ENCODE results near the gene ITPKC.
"Not testable (repeated sequence)": the region's sequence is repeated elsewhere in the genome, so short reads cannot be mapped to it uniquely, and the experiment has no call there.

ITPKC gene

DNA sequence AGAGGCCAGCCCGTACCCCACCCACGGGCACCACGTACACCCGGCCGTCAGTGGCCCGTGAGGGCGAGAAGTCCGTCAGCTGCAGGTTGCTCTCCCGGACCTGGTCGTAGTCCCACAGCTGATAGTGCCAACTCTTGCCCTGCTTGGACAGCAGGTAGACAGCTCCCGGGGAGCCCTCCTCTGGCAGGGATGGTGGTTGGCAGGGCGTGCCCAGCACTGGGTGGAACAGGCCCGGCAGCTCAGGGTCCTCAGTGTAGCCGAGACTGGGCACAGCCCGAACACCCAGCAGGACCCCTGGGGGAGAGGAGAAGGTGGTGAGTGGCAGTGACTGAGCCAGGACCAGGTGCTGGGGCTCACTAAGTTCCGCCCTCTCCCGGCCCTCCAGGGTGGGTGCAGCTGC lies 25.6 kb downstream of the ITPKC start:
- no peak for DNase-seq

DNA sequence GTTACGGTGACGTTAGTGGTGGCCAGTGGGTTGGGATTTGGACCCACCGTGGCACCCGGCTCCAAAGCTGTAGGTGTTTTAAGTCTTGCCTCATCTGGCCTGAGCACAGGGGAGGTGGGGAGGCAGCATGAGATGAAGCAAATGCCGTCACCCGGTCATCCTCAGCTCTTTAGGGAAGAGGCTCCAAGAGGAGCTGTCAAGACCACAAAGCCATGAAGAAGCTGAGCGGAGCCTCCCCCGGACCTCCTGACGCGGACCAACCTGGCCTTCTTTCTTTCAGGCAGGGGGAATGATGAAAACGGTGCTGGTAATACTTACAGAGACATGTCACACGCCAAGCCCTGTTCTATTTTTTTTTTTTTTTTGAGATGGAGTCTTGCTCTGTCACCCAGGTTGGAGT lies 26.0 kb downstream of the ITPKC start:
- DNase-seq = no peak

DNA sequence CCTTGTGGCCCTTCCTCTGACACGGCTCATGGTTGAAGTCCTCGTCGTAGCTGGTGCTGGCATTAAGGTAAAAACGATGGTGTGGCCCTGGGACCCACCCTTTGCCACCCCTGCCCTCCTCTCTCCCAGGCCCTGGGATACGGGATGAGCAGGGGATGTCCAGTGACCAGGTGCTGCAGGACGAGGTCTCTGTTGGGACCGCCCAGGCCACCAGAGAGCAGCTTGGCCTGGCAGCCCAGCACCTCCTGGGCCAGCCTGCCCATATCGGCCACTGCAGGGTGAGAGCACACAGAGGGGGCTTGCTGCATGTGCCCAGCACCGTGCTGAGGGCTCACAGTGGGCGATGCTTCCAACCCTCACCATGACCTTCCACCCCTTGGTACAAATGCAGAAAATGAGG lies 27.0 kb downstream of the ITPKC start:
- no peak for DNase-seq

DNA sequence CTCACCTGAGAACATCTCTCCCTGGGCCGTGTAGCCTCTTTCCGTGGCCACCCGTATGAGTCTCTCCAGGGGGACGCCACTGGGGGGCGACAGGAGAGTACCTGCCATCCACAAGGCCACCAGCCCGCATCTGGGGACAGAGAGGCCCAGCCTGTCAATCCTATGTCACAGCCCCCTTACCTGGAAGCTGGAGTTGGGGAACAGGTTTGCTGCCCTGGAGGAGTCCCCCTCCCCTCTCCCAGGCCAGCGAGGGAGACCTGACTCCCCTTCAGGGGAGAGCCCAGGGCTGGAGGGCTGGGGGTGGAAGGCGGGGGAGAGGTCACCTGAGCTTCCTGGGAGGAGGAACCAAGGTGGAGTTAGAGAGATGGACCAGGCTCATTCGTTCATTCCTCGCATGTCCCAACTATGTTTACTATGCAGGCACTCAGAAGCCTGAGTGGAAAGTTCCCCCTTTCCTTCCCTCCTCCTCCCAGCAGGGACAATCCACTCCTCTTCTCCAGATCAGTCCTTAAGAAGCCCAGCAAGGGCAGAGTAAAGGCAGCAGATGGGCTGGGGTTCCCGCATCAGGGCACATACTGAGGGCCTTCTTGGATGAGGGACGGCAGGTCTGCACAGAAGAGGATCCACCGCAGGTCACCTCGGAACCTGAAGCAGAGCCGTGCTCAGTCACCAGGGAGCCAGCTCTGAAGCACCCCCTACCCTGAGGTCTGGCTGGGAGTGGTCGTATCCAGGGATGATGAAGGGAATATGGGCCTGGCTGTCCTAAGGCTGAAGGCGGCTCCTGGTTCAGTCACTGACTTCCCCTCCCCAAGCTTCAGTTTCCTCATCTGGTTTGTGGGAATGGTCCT lies 27.9 kb downstream of the ITPKC start:
- no peak for DNase-seq

DNA sequence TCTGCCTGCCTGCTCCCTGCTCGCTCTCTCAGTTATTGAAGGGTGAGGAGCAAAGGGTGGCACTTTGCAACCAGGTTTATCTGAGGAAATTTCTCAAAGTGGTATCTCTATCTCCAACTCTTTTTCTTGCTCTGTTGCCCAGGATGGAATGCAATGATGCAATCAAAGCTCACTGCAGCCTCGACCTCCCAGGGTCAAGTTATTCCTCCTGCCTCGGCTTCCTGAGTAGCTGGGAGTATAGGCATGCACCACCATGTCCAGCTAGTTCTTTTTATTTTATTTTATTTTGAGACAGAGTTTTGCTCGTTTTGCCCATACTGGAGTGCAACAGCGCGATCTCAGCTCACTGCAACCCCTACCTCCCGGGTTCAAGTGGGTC lies 28.5 kb downstream of the ITPKC start:
- no peak for DNase-seq

DNA sequence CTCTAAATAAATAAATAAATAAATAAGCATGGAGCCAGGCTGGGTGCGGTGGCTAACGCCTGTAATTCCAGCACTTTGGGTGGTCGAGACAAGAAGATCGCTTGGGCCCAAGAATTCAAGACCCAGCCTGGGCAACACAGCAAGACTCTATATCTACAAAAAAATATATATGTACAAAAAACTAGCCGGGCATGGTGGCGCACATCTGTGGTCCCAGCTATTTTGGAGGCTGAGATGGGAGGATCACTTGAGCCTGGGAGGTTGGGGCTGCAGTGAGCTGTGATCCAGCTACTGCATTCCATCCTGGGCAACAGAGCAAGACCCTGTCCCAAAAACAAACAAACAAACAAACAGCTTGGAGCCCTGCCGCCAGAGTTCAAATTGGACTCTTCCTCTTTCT lies 30.6 kb downstream of the ITPKC start:
- DNase-seq = no peak

DNA sequence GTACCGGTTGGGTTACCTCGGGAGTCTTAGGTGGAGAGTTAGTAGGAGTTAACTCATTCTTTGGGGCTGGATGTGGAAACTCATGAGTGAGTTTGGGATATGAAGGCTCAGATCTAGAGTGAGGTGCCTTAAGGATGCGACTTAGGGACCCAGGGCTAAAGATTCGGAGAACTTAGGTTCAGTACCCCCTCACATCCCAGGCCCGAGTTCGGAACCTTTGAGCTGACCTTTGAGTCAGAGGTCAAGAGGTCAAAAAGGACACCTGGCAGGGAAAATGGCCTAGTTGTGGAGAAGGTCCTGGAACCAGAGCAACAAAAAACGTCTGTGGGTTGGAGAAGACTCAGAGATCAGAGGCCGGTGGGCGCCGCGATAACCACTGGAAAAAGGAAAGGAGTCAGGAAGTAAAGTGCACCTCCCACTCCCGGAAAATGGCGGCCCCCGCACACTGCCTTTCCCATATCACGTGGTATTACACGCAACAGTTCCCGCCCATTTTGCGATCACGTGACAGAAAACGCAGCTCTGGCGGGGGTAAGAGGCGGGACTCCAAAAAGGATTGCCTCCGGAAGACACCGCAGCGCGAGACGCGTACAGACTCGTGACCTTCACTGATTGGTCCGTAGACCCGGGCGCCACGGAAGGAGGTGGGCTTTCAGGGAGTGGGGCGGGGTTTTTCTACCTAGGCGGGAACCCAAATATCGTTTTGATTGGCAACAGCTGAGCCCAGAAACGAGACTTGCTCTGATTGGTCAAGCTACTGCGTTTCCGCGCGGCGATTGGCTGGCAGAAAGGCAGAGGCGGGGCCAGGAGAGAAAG lies 33.4 kb downstream of the ITPKC start, which contains the start of gene ACTMAP:
Gene ACTMAP, minus strand, starts transcription at position 420 of the 816 bp plus-strand sequence. CDS start 674 bp downstream, outside the sequence.
- peak; percentile 98 for DNase-seq

DNA sequence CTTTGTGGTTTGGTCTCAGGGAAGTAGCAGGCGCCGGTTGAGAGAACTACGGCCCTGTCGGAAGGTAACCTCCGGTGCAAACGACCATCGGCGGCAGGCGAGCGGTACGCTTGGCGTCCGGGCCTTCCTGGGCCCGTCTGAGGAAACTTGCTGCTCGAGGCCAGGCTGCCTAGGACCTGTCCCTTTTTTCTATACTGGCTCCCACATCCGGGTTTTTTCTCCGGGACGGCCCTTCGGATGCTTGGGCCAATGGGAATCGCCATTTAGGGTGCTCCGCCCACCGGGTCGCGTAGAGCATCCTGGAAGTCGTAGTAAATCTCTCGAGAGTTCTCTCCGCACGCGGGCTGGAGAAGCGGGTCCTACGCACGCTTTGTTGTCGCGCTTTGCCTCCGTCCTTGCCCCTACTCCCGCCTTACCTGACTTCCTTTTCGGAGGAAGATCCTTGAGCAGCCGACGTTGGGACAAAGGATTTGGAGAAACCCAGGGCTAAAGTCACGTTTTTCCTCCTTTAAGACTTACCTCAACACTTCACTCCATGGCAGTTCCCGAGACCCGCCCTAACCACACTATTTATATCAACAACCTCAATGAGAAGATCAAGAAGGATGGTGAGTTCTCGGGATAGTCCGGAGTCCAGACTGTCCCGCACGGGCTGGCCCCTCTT lies 34.1 kb downstream of the ITPKC start, which contains the start of gene SNRPA:
Gene SNRPA, plus strand, starts transcription at position 330 of the 664 bp plus-strand sequence. Its CDS starts 206 bp downstream, at position 536.
- peak; percentile 91 for DNase-seq

DNA sequence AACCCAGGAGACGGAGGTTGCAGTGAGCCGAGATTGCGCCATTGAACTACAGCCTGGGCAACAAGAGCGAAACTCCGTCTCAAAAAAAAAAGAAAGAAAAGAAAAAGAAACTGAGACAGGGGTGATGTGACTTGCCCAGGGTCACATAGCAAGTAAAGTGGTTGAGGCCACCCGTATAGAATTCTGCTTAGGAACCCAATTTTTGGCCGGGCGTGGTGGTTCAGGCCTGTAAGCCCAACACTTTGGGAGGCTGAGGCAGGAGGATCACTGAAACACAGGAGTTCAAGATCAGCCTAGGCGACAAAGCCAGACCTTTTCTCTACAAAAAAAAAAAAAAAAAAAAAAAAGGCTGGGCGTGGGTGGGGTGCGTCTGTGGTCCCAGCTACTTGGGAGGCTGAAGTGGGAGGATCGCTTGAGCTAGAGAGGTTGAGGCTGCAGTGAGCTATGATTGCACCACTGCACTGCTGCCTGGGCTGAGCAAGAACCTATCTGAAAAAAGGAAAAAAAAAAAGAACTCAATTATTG lies 35.4 kb downstream of the ITPKC start:
- DNase-seq = no peak

DNA sequence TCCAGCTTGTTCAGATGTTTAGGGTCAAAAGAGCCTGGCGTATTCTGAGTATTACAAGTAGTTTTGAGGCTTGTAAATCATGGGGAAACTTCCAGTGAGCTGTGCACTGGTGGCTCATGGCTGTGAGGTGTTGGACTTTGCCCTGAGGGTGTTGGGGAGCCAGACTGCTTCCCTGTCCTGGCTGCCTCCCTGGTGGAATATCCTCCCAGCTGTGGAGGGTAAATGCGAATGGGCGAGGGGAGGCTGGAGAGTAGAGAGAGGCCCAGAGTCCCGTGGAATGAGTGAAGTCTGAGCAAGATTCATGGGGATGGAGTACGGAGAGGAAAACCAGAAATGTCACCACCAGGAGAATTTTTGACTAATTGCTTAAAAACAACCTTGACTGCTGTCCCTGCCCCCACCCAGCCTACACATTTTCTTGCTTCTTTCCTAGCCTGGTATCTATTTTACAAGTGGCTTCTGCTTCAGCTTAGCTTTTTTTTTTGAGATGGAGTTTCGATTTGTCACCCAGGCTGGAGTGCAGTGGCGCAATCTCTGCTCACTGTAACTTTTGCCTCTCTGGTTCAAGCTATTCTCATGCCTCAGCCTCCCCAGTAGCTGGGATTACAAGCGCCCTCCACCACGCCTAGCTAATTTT lies 37.8 kb downstream of the ITPKC start:
- DNase-seq = no peak

DNA sequence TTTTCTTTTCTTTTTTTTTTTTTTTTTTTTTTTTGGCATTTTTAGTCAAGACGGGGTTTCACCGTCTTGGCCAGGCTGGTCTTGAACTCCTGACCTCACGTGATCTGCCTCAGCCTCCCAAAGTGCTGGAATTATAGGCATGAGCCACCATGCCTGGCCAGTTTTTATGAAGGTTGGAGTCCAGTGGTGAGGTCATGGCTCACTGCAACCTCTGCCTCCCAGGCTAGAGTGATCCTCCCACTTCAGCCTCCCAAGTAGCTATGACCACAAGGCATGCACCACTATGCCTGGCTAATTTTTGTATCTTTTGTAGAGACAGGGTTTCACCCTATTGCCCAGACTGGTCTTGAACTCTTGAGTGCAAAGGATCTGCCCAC lies 38.3 kb downstream of the ITPKC start:
- no peak for DNase-seq

DNA sequence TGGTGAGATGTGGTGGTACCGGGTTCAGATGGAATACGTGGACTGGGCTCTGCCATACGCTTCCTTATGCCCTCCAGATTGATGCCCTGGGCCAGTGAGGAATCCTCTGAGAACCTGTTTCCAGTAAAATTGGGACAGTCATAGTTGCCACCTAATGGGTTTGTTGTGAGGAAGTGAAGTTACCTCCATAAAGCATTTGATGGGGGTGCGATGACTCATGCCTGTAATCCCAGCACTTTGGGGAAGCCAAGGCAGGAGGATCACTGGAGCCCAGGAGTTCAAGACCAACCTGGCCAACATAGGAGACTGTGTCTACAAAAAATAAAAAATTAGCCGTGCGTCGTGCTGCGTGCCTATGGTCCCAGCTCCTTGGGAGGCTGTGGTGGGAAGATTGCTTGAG lies 38.9 kb downstream of the ITPKC start:
- DNase-seq = no peak

DNA sequence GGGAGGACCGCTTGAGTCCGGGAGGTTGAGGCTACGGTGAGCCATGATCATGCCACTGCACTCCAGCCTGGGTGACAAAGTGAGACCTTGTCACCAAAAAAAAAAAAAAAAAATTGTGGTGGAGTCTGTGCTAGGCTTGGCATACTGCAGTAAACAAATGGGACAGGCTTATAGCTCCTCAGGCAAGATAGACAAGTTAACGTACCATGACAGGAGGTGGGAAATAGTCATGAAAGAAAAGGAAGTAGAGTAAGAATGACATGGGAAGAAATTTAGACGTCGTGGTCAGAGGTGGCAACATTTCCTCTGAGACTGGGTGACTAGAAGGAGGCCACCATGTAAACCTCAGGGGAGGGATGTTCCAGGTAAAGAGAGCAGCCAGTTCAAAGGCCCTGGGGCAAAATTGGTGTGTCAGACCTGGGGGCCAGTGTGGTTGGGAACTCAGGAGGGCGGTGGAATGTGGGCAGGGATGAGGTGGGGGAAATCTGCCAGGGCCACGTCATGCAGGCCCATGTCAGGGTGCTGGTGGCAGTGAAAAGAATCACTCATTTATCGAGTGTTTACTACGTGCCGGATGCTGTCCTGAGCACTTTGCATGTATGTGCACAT lies 39.7 kb downstream of the ITPKC start:
- DNase-seq = no peak

DNA sequence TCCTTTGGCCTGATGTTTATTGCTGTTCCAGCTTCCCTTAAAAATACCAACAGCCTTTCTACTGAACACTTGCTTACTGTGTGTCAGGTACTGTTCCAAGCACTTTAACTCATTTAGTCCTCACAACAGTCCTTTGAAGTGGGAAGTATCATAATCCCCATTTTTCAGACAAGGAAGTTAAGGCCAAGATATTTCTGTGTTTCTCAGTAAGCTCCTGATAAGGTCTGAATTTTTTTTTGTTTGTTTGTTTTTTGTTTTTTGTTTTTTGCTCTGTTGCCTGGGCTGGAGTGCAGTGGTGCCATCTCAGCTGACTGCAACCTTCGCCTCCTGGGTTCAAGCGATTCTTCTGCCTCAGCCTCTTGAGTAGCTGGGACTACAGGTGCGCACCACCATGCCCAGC lies 41.6 kb downstream of the ITPKC start:
- DNase-seq = no peak

DNA sequence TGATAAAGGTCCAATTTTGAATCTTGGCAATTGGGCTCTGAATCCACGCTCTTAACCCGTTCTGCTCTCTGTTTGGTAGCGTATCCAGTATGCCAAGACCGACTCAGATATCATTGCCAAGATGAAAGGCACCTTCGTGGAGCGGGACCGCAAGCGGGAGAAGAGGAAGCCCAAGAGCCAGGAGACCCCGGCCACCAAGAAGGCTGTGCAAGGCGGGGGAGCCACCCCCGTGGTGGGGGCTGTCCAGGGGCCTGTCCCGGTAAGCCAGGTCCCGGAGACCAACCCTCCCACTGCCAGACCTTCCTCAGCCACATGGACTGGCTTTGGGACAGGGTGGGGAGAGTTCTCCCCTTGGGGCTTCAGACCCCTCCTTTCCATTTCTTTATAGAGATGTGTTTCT lies 42.4 kb downstream of the ITPKC start:
- no peak for DNase-seq

DNA sequence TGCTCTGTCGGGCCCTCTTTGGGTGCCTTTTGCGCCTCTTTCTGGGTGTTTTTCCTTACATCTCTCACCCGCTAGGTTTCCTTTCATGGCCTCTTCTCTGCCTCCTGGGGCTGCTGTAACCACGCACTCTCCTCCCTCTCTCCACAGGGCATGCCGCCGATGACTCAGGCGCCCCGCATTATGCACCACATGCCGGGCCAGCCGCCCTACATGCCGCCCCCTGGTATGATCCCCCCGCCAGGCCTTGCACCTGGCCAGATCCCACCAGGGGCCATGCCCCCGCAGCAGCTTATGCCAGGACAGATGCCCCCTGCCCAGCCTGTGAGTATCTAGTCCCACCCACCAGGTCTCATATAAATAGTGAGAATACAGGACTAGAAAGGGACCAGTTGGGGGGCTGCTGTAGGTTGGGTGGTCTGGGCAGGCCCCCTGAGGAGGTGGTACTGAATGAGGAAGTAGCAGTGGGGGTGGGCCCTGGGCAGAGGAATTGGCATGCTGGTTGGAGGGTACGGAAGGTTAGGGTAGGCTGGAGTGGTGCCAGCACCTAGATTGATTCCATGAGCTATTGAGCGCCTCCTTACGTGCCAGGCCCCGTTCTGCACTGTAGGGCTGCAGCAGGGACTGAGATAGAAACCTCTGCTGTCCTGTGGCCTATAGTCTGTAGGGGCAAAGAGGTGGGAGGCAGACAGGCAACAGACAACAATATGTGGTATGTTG lies 46.0 kb downstream of the ITPKC start:
- no peak for DNase-seq

DNA sequence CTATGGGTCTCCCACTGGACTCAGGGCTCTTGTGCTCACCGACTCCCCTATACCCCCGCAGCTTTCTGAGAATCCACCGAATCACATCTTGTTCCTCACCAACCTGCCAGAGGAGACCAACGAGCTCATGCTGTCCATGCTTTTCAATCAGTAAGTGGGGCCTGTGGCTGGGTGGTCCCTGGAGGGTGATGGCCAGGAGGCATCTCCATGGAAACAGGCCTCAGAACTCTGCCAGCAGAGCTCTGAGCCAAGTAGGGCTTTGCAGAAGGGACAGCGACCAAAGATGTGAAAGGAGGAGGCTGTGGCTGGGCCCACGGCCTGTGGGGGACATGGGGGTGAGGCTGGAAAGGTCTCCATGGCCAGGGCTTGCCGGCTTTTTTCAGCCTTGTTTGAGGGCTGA lies 46.6 kb downstream of the ITPKC start:
- DNase-seq = no peak

DNA sequence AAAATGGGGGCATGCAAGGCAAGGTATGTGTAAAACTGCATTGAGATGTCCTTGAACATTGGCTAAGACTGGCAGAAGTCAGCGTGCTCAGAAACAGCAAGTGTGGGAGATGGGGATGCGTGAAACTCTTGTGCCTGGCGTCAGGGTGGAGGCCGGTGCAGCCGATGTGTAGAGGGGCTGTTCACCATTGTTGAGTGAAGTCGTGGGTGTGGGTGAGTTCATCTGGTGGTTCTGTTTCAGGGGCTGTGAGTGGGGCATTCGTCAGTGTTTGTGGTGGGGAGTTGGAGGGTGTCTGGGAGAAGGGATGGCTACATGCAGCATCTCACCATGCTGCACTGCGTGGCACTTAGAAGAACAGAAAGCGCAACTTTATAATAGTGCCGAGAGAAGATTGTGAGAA lies 47.1 kb downstream of the ITPKC start:
- DNase-seq = no peak

DNA sequence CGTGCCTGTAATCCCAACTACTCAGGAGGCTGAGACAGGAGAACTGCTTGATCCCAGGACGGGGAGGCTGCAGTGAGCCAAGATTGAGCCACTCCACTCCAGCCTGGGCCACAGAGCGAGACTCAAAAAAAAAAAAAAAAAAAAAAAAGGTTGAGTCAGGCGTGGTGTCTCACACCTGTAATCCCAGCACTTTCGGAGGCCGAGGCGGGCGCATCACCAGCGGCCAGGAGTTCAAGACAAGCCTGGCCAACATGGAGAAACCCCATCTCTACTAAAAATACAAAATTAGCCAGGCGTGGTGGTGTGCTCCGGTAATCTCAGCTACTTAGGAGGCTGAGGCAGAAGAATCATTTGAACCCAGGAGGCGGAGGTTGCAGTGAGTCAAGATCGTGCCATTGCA lies 49.5 kb downstream of the ITPKC start:
- not testable (repeated sequence) for DNase-seq

DNA sequence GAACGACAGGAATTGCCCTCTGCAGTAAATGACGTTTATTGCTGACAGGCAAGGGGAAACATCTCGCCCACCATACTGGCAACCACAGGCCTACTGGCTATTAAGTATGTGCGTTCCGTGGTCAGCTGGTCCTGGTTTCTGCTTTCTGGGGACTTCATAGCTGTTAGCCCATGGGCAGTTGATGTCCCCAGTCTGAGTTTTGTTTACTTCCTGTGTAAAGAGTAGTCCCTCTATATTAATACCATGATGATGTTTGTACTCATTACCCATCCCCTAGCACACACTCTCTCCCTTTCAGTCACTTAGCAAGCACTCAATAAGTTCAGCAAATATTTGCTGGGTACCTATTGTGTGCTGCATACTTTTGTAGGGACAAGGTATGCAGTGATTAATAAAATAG lies 52.0 kb downstream of the ITPKC start:
- no peak for DNase-seq

DNA sequence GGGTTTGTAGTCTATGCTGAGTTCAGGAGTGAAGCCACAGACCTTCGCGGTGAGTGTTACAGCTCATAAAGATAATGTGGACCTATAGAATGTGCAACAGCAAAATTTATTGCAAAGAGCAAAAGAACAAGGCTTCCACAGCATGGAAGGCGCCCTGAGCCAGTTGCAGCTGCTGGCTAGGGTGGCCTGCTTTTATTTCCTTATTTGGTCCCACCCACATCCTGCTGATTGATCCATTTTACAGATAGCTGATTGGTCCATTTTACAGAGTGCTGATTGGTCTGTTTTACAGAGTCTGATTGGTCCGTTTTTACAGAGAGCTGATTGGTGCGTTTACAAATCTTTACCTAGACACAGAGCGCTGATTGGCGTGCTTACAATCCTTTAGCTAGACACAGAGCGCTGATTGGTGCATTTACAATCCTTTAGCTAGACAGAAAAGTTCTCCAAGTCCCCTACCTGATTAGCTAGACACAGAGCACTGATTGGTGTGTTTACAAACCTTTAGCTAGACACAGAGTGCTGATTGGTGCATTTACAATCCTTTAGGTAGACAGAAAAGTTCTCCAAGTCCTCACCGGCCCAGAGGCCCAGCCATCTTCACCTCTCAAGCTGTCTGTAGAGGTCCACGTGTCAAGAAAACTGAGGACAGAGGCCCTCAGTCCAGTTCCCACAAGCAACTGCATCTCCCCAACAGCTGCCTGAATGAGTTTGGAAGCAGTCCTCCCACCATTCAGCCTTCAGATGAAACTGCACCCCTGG lies 54.4 kb downstream of the ITPKC start:
- DNase-seq = not testable (repeated sequence)

Data from NCI-H187 treated with DMSO at 0.1 percent for 48 hours (cell line).